Left forelimb (tissue), 1 donor: ENCODE results near the gene TMEM115.
A peak's percentile ranks its signal among the peaks of the same experiment; 100 is the strongest.

Source experiments
- DNase-seq: peaks from one replicate; pipeline ENCODE4 v3.0.0-alpha.2; 2018; ENCODE audit warnings: low spot score

The TMEM115 gene

DNA sequence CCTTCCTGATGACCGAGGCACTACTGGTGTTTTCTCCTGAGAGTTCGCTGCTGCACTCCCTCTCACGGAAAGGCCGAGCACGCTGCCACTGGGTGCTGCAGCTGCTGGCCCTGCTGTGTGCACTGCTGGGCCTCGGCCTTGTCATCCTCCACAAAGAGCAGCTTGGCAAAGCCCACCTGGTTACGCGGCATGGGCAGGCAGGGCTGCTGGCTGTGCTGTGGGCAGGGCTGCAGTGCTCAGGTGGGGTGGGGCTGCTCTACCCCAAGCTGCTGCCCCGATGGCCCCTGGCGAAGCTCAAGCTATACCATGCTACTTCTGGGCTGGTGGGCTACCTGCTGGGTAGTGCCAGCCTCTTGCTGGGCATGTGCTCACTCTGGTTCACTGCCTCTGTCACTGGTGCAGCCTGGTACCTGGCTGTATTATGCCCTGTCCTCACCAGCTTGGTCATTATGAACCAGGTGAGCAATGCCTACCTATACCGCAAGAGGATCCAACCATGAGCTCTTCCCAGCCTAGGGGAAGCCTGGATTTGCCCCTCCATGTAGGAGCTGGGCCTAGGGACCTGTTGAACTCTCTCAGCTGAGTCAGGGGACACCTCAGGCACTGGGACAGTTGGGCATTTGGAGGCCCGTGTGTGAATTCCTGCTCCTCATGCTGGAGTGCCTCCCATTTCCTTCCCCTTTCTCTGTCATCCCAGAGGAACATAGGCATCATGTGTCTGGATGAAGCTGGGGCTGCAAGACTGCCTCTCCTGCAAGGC is 5.9 kb downstream of the TMEM115 start:
- no peak for DNase-seq

GRCh38 chr3:50352781-50353180 is 6.5 kb downstream of the TMEM115 start:
- DNase-seq, result no peak

DNA sequence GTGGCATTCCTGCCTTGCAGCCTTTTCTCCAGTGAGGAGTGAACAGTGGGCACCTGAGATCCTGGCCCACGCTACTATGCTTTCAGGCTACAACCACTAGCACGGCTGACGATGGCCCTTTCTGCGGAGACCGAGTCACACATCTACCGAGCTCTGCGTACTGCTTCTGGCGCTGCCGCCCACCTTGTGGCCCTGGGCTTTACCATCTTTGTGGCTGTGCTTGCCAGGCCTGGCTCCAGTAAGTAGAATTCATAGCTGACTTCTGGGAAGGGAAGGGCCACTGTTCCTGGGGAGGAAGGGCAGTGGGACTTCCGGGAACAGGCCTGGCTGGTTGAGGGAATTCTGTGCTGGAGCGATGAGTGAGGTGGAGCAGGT is 8.0 kb downstream of the TMEM115 start:
- DNase-seq, result no peak

GRCh38 chr3:50350527-50351322 is 8.6 kb downstream of the TMEM115 start, which contains the start of the genes CYB561D2 and NPRL2:
CYB561D2 (plus strand) TSS chr3:50350862; CDS start chr3:50351434, 572 bp downstream.
NPRL2 (minus strand) TSS chr3:50350775; CDS start chr3:50350652, 123 bp downstream.
- peak; percentile 97 for DNase-seq

- DNase-seq, result no peak
Observed at GRCh38 chr3:50350213-50350526, 9.2 kb downstream of the TMEM115 start.

- DNase-seq, result no peak
Observed at GRCh38 chr3:50347187-50347813, 12.0 kb downstream of the TMEM115 start.

GRCh38 chr3:50345586-50346234 is 13.6 kb downstream of the TMEM115 start, which contains the start of gene ZMYND10:
ZMYND10 (minus strand) TSS chr3:50345732; CDS start chr3:50345579, 153 bp downstream.
- DNase-seq, result peak; percentile 82

DNA sequence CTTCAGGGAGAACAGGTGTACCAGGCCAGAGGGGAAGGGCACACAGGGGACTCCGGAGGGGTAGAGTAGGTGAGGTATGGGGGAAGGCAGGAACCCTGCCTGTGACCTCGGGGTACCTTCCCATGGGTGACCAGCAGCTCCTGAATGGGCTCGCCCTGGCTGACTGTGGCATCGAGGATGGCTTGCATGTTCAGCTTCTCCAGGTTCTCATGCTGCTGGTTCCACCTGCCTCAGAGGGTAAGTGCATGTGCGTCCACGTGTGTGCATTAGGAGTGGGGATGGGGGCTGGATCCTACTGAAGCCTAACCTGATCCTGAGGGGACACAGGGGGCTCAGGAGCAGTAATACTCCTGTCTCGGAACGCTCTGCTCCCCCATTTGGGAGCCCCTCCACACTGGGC is 14.3 kb downstream of the TMEM115 start:
- no peak for DNase-seq

DNA sequence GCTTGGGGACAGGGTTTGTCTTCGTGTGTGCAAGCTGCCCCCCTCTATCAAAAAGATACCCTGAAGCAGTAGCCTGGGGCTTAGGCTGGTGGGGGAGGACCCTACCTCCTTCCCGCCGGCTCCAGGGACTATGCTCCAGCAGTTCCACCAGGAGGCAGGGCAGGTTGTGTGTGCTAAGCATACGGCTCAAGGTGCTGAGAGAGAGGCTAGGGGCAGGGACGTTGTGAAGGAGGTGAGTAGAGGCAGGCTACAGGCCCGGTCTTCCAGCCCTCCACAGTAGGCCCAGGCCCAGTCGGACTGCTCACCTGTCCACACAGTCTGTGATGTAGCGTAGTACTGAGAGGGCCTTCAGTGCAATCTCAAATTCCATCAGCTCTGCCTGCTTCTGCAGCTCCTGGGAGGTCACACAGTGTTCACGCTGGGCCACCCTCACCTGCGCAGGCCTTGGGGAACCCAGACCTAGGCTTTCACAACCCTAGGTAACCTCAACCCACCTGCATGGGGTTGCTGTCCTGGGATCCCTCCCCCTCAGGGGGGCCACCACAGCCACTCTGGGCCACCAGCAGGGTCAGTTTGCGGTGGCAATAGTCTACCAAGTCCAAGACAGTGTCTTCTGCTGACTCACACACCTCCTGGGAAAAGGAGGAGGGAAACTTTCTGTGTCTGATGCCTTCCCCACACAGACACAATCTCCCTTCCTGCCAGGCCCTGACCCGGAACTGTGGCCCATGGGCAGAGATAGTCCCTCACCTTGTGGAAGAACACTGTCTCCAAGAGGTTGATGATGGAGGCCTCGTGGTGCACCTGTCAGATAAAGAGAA is 16.3 kb downstream of the TMEM115 start:
- DNase-seq, result no peak

GRCh38 chr3:50341996-50342650 is 17.2 kb downstream of the TMEM115 start:
- DNase-seq, result no peak

- DNase-seq, result no peak
Observed at GRCh38 chr3:50341537-50341936, 17.8 kb downstream of the TMEM115 start.

- DNase-seq, result peak; percentile 86
Observed at GRCh38 chr3:50340448-50341329, 18.6 kb downstream of the TMEM115 start, which contains the start of gene RASSF1. RASSF1 (minus strand) TSS chr3:50340836; CDS start chr3:50340805, 31 bp downstream.

DNA sequence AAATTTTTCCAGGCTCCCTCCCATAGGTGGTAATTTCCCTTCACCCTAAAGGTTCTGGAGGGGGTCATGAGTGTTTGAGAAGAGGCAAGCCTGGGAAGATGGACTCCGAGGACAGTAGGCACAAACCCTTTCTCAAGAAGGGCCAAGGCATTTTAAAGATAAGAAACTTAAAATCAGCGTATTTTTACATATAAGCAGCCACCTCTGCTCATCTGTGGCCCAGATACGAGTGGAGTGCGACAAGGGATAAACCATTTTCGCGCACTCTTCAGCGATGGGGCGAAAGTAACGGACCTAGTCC is 19.2 kb downstream of the TMEM115 start:
- no peak for DNase-seq

DNA sequence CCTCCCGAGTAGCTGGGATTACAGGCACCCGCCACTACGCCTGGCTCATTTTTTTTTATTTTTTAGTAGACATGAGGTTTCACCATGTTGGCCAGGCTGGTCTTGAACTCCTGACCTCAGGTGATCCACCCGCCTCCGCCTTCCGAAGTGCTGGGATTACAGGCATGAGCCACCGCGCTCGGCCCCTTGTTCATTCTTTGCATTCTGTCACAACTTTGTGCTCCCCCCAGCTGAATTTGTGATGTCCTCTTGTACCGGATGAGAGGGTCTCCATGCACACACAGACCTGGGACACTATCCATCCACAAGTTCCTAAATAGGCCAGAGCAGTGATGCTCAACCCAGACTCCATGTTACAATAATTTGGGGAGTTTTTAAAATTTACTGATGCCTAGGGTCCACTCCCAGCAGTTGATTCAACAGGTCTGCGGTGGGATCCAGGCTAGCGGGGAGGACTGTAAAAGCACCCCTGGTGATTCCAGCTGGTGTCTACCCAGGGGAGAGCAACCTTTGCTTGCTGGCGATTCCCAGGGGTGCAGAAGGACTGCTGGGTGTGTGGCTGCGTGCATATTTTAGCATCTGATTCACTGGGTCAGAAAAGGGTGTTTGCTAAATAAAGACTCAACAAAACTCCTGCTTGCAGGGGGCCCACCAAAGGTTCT is 19.7 kb downstream of the TMEM115 start:
- DNase-seq, result no peak

GRCh38 chr3:50338965-50339364 is 20.4 kb downstream of the TMEM115 start:
- no peak for DNase-seq

DNA sequence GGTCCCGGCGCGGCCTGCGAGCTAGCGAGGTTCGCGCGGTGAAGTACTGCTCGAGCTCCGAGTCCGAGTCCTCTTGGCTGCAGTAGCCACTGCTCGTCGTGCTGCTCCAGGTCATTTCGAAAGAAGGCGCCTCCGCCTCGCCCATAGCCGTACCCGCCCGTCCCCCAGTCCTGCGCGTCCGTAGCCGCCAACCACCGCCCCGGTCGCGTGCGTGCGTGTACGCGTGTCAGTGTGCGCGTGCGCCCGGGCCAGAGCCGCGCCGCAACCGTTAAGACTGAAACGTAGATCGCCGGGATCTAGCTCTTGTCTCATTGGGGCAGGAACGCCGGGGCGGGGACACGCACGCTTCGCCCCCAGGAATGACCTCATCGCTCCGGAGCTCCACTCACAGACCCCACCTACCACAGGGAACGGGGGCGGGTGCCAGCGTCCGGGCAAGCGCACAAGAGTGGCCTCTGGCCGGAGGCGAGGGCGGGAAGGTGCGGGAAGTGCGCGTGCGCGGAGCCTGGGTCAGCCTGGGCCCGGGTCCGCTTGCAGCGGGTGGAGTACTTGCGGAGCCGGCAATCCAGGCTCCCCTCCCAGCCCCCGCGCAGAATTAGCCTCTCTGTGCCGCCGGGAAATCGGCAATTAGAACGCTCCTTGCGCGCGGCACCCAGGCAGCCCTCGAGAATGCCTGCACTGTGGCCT is 22.0 kb downstream of the TMEM115 start:
- peak; percentile 99 for DNase-seq

- DNase-seq, result no peak
Observed at GRCh38 chr3:50336452-50337174, 22.7 kb downstream of the TMEM115 start.
